IPS-NIHi7 (cell line): ENCODE measurements around the gene CIB4.

Source experiments
- DNase-seq: peaks from one replicate; pipeline ENCODE4 v3.0.0; 2012; ENCODE audit warnings: mixed read lengths; ENCODE audit errors: extremely low spot score

The CIB4 gene

DNA sequence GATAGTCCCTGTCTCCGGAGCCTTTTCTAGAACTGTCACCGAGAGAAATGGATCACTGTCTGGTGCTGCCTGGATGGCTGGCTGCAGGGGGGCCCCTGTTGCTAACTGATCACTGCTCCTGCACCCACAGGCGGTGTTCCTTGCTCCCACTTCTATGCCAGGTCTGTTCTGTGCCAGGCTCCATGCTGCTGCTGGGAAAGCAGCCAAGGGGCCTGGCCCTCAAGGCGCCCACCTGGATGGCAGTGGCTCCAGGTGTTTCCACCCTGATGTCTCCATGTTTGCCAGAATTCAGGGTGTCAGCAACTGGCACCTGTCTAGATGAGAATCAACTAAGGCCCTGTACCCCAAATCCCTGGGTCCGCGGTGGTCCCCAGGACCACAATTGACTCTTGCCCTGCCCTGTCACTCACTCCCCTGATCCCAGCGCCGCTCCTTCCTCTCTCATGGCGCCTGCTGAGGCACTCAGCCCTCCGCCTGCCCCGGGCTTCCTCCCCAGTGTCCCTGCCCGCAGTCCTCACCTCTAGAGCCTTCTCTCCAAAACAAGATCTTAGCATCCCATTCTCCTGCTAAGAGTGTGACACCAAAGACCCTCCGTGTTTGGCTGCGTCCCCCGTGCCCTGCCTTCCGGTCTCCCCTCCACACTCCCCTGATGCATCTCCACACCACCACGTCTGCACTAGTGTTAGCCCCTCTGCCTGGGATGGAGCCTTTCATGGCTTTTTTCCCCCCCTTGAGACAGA is 90.7 kb downstream of the CIB4 start:
- no peak for DNase-seq

DNA sequence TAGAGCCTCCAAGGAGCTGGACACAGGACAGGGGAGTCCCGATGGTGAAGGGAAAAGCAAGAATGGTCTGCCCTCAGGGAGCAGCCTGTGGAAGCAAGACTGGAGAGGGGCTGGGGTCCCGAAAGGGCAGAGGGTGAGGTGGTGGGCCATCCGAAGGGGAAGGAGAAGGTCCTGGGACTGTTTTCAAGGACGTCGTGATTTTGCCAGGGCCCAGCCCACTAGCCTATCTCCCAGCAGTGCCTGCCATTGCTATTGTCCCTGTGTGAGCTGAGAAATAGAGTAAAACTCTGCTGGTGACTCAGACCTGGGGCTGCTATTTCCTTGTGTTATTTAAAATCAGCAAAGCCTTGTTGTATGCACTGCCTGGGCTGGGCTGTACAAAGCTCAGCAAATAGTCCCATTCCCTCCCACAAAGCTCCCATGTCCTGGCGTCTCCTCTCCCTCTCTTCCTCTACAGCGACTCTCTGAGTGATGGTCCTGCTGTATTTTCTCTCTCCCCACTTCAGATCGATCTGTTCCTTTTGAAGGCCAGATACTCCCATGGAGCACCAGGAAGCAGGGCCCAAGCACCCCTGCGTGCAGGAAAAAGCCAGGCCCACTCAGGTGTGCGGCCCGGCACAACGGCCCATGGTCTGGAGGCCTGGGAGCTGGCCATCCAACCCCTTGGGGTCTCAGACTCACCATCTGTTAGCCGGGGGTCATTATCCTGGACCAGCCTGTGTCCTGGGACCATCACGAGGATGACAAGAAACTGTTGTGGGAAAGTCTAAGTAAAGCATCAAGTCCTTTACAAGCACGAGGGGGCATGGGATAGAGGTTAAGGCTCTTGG is 98.3 kb downstream of the CIB4 start:
- no peak for DNase-seq

GRCh38 chr2:26542194-26542455 is 99.0 kb downstream of the CIB4 start:
- DNase-seq, result no peak

- DNase-seq, result no peak
These were observed 99.6 kb downstream of the CIB4 start for GRCh38 chr2:26541401-26542193.

DNA sequence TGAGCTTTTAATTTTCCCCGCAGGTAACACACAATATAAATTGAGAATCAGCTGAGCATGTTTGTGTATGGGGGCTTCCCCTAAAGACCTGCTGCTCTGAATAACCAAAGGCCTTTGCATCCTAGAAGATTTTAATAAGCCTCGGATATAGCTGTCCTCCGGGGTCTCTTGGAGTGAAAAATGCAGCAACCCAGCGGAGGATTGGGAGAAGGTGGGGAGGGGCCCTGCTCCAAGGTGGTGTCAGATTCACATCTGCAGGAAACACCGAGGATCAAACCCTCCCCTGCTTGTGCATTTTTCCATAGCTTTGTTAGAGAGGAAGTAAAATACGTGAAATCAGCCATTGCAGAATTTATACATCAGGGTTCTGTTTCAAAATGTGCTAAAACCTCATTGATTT is 100.2 kb downstream of the CIB4 start:
- DNase-seq, result no peak

DNA sequence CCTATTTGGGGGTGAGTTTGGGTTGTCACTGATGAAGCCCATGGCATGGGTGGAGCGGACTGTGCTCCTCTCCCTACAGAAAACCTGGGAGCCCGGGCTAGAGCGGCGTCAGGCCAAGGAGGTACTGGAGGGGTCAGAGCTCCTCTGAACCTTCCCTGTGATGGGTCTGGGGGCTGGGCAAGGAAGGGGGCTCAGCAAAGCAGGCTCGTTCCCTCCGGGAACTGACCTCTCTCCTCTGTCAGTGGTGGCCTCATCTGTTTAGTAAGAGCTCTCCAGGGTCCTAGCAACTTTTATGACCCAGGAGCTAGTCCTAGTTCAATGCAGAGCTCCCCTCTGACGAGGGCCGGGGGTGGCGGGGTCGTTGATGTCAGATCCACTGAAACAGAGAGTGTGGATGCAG is 100.9 kb downstream of the CIB4 start:
- peak; percentile 50 for DNase-seq

DNA sequence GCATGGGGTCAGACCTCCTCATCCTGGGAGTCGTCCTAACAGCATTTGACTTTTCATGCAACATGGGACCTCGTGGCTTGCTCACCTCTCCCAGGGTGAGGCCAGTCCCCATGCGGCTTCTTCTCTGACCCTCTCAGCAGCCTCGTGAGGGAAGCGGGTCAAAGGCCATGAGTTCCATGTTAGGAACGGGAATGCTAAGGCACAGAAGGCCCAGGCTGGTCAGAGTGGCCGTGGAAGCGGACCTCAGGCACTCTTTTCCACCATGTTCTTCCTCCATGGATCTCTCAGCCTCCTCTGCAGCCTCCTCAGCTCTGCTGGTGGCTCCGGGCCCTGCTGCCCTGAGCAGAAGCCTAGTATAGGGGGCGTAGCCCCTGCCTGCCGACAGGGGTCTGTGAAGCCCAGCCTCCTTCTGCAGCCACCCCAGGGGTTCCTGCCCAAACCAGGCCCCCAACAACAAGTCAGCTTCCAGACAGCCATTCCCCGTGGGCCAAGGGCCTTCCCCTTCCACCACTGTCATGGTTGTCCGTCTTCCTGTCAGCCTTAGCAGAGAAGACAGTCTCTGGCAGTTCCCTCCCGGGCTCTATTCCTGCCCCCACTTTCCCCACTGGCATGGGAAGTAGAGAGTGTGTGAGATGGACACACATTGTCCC is 103.2 kb downstream of the CIB4 start:
- no peak for DNase-seq

DNA sequence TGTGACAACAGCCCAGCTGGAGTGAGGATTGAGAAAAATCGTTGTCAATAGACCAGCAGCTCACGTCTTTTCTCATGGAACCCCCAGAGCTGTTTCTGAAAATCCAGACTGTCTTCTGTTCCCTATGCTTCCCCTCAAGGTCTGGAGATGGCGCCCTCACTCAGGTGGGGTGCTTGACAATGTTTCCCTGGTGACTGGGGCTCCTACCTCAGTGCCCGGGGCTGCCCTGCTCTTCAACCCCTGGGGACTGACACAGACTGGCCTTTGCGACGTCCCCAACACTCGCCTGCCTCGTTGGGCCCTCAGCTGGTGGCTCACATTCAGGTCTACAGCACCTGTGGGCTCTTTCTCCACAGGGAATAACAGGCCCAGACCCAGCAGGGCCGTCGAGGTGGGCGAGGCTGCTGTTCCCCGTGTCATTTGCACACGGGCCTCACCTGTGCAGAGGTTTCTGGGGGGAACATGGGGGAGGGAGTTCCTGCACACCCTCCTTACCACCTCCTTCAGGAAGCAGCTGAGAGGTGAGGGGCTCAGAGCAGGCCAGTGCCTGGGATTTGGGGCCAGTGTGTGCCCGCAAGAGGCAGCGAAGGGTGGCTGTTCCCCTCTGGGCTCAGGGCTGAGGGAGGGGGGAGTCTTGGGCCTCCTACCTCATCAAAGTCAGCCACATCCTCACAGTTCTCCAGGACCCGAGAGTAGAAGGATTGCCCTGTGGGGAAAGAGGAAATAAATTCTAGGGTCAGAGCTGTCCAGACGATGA is 103.9 kb downstream of the CIB4 start:
- DNase-seq, result no peak

GRCh38 chr2:26536371-26537068 is 104.6 kb downstream of the CIB4 start:
- DNase-seq, result no peak

DNA sequence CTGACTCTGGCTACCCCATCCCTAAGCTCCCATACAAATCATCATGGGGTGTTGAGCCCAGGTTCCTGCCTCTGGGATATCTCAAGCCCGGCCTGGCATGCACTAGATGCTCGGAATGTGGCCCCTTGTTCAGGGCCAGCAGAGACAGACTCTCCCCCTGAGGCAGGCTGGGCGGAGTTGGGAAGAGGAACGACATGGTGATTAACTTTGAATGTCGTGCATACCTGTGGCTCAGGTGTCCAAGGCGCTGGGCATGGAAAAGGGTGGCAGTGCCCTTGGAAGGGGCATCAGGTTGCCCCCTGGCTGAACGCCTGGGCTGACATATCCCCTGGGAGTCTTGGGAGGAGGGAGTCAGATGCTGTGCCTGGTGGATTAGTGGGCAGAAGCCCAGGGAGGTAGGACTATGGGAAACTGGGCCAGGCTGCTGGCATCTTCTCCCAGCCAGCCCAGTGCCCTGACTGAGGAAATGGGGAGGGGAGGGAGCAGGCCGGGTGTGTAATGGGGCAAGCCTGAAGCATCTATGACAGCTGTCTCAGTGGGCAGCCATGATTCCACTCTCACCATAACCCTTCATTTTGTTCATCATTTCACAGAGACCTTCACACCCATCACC is 105.4 kb downstream of the CIB4 start:
- no peak for DNase-seq

GRCh38 chr2:26534865-26535662 is 106.1 kb downstream of the CIB4 start:
- no peak for DNase-seq

- no peak for DNase-seq
These were observed 106.9 kb downstream of the CIB4 start for GRCh38 chr2:26534098-26534864.

DNA sequence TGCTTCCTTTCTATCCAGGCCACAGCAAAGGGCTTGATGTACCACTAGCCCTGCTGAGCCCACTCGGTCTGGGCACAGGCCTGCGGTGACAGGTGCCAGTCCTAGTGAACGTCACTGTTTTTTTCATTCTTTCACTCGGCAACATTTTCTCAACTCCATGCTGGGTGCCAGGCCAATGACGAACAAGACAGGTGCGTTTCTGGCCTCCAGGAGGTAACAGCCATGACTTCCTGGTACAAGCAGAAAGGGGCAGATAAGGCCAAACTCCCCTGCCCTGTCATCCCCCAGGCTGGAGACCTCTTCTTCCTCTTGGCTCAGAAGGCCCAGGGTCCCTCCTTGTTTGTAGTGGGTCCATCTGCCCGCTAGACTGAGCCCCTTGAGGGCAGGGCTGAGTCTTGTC is 107.5 kb downstream of the CIB4 start:
- no peak for DNase-seq

DNA sequence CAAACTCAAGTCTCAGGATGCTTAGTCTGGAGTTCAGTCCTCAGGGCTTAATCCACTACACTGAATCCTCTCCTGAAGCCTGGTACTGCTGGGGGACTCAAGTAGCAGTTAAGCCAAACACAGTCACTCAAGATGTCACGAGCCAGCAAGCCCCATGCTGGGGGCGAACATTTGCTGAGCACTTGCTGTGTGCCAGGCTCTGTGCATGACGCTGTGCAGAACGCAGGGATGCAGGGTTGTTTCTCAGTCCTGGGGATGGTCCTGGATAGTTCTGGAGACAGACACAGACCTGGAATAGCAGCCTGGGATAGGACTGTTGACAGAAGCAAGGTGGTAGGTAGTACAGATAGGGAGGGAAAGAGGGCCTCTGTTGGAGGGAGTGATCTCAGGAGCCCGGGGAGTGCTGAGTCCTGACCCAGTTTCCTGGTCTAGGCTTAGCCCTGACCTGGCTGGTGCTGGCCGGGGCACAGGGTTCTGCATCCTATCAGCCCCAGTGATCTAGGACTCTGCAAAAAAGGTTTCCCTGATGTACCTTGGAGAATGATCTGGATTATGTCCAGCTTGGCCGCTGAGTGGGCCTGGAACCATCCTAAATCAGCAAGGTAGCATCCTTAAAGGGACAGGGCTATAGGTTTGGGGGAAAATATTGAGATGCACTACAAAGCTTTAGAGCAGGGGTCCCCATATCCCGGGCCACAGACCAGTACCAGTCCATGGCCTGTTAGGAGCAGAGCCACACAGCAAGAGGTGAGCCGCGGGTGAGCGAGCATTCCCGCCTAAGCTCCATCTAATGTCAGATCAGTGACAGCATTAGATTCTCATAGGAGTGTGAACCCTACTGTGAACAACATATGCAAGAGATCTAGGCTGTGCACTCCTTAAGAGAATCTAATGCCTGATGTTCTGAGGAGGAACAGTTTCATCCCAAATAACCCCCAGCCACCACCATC is 108.6 kb downstream of the CIB4 start:
- DNase-seq, result no peak
